HCT116 (cell line): ENCODE results near the gene HSD17B12.

Source experiments
- CEBPB ChIP-seq: IDR thresholded peaks from 2 replicates; pipeline ENCODE4 v1.6.1; 2012; ENCODE audit warnings: low read depth
- ELF1 ChIP-seq: IDR thresholded peaks from 2 replicates; pipeline ENCODE4 v1.6.1; 2012; ENCODE audit warnings: low read depth, borderline replicate concordance
- MAX ChIP-seq: IDR thresholded peaks from 2 replicates; pipeline ENCODE4 v1.6.1; 2012
- POLR2A ChIP-seq: IDR thresholded peaks from 2 replicates; pipeline ENCODE4 v1.7.0; 2011; ENCODE audit warnings: borderline replicate concordance; ENCODE audit not compliant: insufficient read depth, insufficient read length; ENCODE audit errors: extremely low read depth
- POLR2AphosphoS5 ChIP-seq: IDR thresholded peaks from 2 replicates; pipeline ENCODE4 v1.6.1; 2011; ENCODE audit warnings: mild to moderate bottlenecking, low read depth, low read length, moderate library complexity
- RAD21 ChIP-seq: IDR thresholded peaks from 2 replicates; pipeline ENCODE4 v1.6.1; 2012; ENCODE audit warnings: low read depth, mild to moderate bottlenecking
- SP1 ChIP-seq: IDR thresholded peaks from 2 replicates; pipeline ENCODE4 v1.6.1; 2012; ENCODE audit warnings: low read depth
- SRF ChIP-seq: IDR thresholded peaks from 2 replicates; pipeline ENCODE4 v1.6.1; 2012; ENCODE audit warnings: low read depth
- TCF7L2 ChIP-seq: IDR thresholded peaks from 2 replicates; pipeline ENCODE4 v1.7.0; 2011; ENCODE audit warnings: borderline replicate concordance, inconsistent platforms; ENCODE audit not compliant: insufficient read depth, insufficient read length; ENCODE audit errors: extremely low read depth
- ZFX ChIP-seq: fragments of 450-650 bp; IDR thresholded peaks from 2 replicates; pipeline ENCODE4 v1.6.1; 2017
- TF ChIP-seq, protein P1 (sequence below), 3 experiments: fragments of 200-600 bp in 1 of 3; sonication (generic) in 1 of 3; IDR thresholded peaks in 2 of 3; conservative IDR thresholded peaks in 1 of 3; 2 replicates each; pipeline ENCODE4 v1.5.1; 2012 to 2017; ENCODE audit warnings: low read depth in 2 of 3, low read length in 2 of 3, antibody characterized with exemption in 1 of 3, borderline replicate concordance in 1 of 3, control low read depth in 1 of 3, mild to moderate bottlenecking in 1 of 3, mixed read lengths in 1 of 3, mixed run types in 1 of 3, moderate library complexity in 1 of 3; ENCODE audit not compliant: insufficient read depth in 1 of 3

GRCh38 chr11:43760902-43761301 lies 80.4 kb downstream of the HSD17B12 start:
- TF ChIP-seq, protein P1, sequence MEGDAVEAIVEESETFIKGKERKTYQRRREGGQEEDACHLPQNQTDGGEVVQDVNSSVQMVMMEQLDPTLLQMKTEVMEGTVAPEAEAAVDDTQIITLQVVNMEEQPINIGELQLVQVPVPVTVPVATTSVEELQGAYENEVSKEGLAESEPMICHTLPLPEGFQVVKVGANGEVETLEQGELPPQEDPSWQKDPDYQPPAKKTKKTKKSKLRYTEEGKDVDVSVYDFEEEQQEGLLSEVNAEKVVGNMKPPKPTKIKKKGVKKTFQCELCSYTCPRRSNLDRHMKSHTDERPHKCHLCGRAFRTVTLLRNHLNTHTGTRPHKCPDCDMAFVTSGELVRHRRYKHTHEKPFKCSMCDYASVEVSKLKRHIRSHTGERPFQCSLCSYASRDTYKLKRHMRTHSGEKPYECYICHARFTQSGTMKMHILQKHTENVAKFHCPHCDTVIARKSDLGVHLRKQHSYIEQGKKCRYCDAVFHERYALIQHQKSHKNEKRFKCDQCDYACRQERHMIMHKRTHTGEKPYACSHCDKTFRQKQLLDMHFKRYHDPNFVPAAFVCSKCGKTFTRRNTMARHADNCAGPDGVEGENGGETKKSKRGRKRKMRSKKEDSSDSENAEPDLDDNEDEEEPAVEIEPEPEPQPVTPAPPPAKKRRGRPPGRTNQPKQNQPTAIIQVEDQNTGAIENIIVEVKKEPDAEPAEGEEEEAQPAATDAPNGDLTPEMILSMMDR (IDR thresholded peaks at IDR 0.05 in 2 of 3, conservative IDR thresholded peaks at IDR 0.05 in 1 of 3; ENCODE audit: borderline replicate concordance in 1 of 3, insufficient read depth in 1 of 3, low read depth in 2 of 3, low read length in 2 of 3) = no peak
- no peak for TF ChIP-seq SRF
- no peak for TF ChIP-seq TCF7L2
- TF ChIP-seq POLR2AphosphoS5 = no peak
- TF ChIP-seq POLR2A = no peak
- no peak for TF ChIP-seq MAX
- TF ChIP-seq CEBPB = no peak
- TF ChIP-seq ELF1 = no peak
- no peak for TF ChIP-seq ZFX
- no peak for TF ChIP-seq SP1
- no peak for TF ChIP-seq RAD21
